Gastroesophageal sphincter (tissue), 4 donors: Measurements from ENCODE around the gene LYSMD2. TPM values are rescaled to one million over a fixed set of nuclear protein-coding genes. Genes with fewer than 3 reads are reported as not detected.
A peak's percentile ranks its signal among the peaks of the same experiment; 100 is the strongest.

Experiments
- ATAC-seq: fragments of 150-250 bp; one replicate; pipeline ENCODE4 v1.9.1; 2016; ENCODE audit warnings: mild to moderate bottlenecking, moderate library complexity
- H3K27ac ChIP-seq, 4 donors: fragments of 200-600 bp; sonication (generic) in 3 of 4; 1 replicate in 3 of 4; 2 replicates in 1 of 4; pipeline ENCODE4 v1.5.1; 2016 to 2019
- H3K27me3 ChIP-seq: fragments of 200-600 bp; sonication (generic); one replicate; pipeline ENCODE4 v1.5.1; 2019
- H3K36me3 ChIP-seq, 2 donors: fragments of 200-600 bp; sonication (generic); one replicate each; pipeline ENCODE4 v1.5.1; 2019; ENCODE audit warnings: control low read depth in 1 of 2
- H3K4me1 ChIP-seq, 3 donors: fragments of 200-600 bp; sonication (generic); 1 replicate in 2 of 3; 2 replicates in 1 of 3; pipeline ENCODE4 v1.5.1; 2016 to 2019; ENCODE audit warnings: control low read depth in 2 of 3
- H3K4me3 ChIP-seq, 2 donors: fragments of 200-600 bp; sonication (generic); one replicate each; pipeline ENCODE4 v1.5.1; 2019; ENCODE audit warnings: mild to moderate bottlenecking in 1 of 2, moderate library complexity in 1 of 2
- H3K9me3 ChIP-seq, 3 donors: fragments of 200-600 bp; sonication (generic); one replicate each; pipeline ENCODE4 v1.5.1; 2017 to 2019; ENCODE audit warnings: control low read depth in 2 of 3
- CTCF ChIP-seq, 4 experiments: fragments of 200-600 bp in 2 of 4; fragments of 450-650 bp in 2 of 4; sonication (generic) in 1 of 4; IDR thresholded peaks; one replicate each; pipeline ENCODE4 v1.5.1; 2017 to 2019; ENCODE audit warnings: antibody characterized with exemption in 4 of 4, mild to moderate bottlenecking in 2 of 4, moderate library complexity in 2 of 4
- EP300 ChIP-seq: sonication (generic); formaldehyde crosslinking; IDR thresholded peaks from one replicate; pipeline ENCODE4 v1.6.1; 2017; ENCODE audit warnings: antibody characterized with exemption, mild to moderate bottlenecking
- POLR2A ChIP-seq, 2 donors: fragments of 450-650 bp; IDR thresholded peaks; one replicate each; pipeline ENCODE4 v1.6.1; 2017; ENCODE audit warnings: antibody characterized with exemption in 2 of 2, mild to moderate bottlenecking in 2 of 2, moderate library complexity in 1 of 2
- POLR2AphosphoS5 ChIP-seq: sonication (generic); formaldehyde crosslinking; IDR thresholded peaks from one replicate; pipeline ENCODE4 v1.6.1; 2017; ENCODE audit warnings: antibody characterized with exemption
- WGBS, 2 donors: methylation state at CpG; one replicate each; pipeline ENCODE4 v1.1.5; 2018; ENCODE audit warnings: low coverage in 1 of 2; 5-methylcytosine and 5-hydroxymethylcytosine counted together
- total RNA-seq, 4 donors: library from RNA; depleted of rRNA; stranded (reverse); fragments of >200 nt; gene quantifications; one replicate each; pipeline ENCODE4 v1.1.0, GENCODE V29; 2016

Gene LYSMD2
- total RNA-seq, 4 donors from 2014 or later: 8.9 to 27.9 (median 14.0) TPM

GRCh38 chr15:51714911-51715310, 22.5 kb downstream of the LYSMD2 start:
- no peak for ATAC-seq
- H3K27me3 ChIP-seq: no peaks in the 10 kb centered on the region
- H3K9me3 ChIP-seq: no peaks in the 10 kb centered on the region
- H3K4me1 ChIP-seq: no peaks in the 10 kb centered on the region
- H3K4me3 ChIP-seq: no peak overlapping the region
- TF ChIP-seq POLR2A (IDR thresholded peaks at IDR 0.05) (no peak), CTCF (IDR thresholded peaks at IDR 0.05) (no peak), POLR2AphosphoS5 (no peak), EP300 (no peak)
- WGBS, 2 donors: 100% methylated on average over 1 of the region's 1 CpG; no CpG with 5 or more reads in 1 of the 2 donors
- peaks cover 0 to 3% of the 10 kb centered on the region in 2 donors for H3K36me3 ChIP-seq
- H3K27ac ChIP-seq: no peak overlapping the region

- no peaks in the 10 kb centered on the region for H3K9me3 ChIP-seq
Measured at GRCh38 chr15:51714162-51714561, 23.3 kb downstream of the LYSMD2 start.

GRCh38 chr15:51709031-51709430, 28.4 kb downstream of the LYSMD2 start:
- Histone ChIP-seq H3K36me3 (no peaks in the 10 kb centered on the region), H3K9me3 (no peaks in the 10 kb centered on the region), H3K27ac (no peak overlapping the region), H3K4me1 (peaks cover 0 to 6% (median 0%) of the 10 kb centered on the region in 3 donors), H3K4me3 (no peak overlapping the region), H3K27me3 (no peaks in the 10 kb centered on the region)
- ATAC-seq: no peak
- WGBS, 2 donors: 78 to 90% methylated on average over 4 to 5 of the region's 5 CpGs
- no peak for TF ChIP-seq POLR2AphosphoS5
- TF ChIP-seq EP300: no peak
- no peak for TF ChIP-seq CTCF (IDR thresholded peaks at IDR 0.05)
- TF ChIP-seq POLR2A (IDR thresholded peaks at IDR 0.05): no peak

More at GRCh38 chr15:51714162-51714561, 23.3 kb downstream of the LYSMD2 start:
- WGBS, 2 donors: 63% methylated on average over 1 of the region's 1 CpG; no CpG with 5 or more reads in 1 of the 2 donors
- Histone ChIP-seq H3K27ac (no peak overlapping the region), H3K27me3 (no peaks in the 10 kb centered on the region), H3K4me3 (no peak overlapping the region), H3K4me1 (no peaks in the 10 kb centered on the region), H3K36me3 (no peaks in the 10 kb centered on the region)
- ATAC-seq: no peak
- TF ChIP-seq EP300 (no peak), CTCF (IDR thresholded peaks at IDR 0.05) (no peak), POLR2AphosphoS5 (no peak), POLR2A (IDR thresholded peaks at IDR 0.05) (no peak)

GRCh38 chr15:51708013-51708412, 29.4 kb downstream of the LYSMD2 start:
- Histone ChIP-seq H3K4me3 (no peak overlapping the region), H3K4me1 (peaks cover 0 to 6% (median 0%) of the 10 kb centered on the region in 3 donors), H3K27ac (peak overlapping the region in 3 of 4 donors; percentile 35 to 43 (median 37)), H3K9me3 (no peaks in the 10 kb centered on the region), H3K36me3 (no peaks in the 10 kb centered on the region), H3K27me3 (no peaks in the 10 kb centered on the region)
- TF ChIP-seq POLR2A (IDR thresholded peaks at IDR 0.05) (no peak), EP300 (no peak), POLR2AphosphoS5 (no peak), CTCF (IDR thresholded peaks at IDR 0.05) (no peak)
- no peak for ATAC-seq
- 40 to 44% methylated on average over 5 of the region's 5 CpGs for WGBS, 2 donors

- Histone ChIP-seq H3K27me3 (no peaks in the 10 kb centered on the region), H3K4me3 (no peak overlapping the region), H3K27ac (peak overlapping the region in 1 of 4 donors; percentile 8), H3K9me3 (no peaks in the 10 kb centered on the region), H3K4me1 (peaks cover 0 to 6% (median 0%) of the 10 kb centered on the region in 3 donors), H3K36me3 (no peaks in the 10 kb centered on the region)
- TF ChIP-seq POLR2AphosphoS5 (no peak), EP300 (no peak), CTCF (IDR thresholded peaks at IDR 0.05) (no peak), POLR2A (IDR thresholded peaks at IDR 0.05) (no peak)
- 24 to 96% methylated on average over 2 of the region's 2 CpGs for WGBS, 2 donors
- ATAC-seq: no peak
Measured at GRCh38 chr15:51706926-51707608, 30.4 kb downstream of the LYSMD2 start.
